HG02870 (cell line): ENCODE results near the gene THAP4.

Source experiments
- ATAC-seq: cut with Tn5 transposase; IDR thresholded peaks from one replicate; pipeline ENCODE4 v1.9.1; 2021; ENCODE audit warnings: mild to moderate bottlenecking, moderate library complexity; ENCODE audit not compliant: unreplicated experiment

Gene THAP4

DNA sequence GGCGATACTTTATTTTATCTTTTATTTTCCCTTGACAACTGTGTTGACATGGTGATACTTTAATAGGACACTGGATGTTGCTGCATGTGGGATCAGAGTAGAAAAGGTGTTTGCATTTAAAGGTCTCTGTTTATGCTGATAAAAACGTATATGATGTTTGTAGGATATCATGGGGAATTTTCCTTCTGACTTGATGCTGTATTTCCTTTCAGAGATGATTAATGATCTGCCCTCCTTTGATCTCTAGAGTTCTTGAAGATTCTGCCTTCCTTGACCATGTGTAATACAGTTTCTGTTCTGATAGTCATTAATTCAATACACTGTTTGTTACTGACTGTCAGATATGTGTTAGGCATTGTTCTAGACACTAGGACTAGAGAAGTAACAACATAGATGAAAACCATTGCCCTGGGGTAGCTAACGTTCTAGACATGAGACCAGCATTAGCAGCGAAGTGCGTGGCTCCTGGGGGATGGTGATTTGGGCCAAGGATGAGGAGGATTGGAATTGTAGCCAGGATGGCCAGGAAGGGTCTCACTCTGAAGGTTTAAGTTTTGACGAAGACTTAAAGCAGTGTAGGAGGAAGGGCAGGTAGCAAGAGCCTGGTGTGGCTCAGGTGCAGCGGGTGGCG is 3.3 kb upstream of the THAP4 start:
- ATAC-seq: no peak

DNA sequence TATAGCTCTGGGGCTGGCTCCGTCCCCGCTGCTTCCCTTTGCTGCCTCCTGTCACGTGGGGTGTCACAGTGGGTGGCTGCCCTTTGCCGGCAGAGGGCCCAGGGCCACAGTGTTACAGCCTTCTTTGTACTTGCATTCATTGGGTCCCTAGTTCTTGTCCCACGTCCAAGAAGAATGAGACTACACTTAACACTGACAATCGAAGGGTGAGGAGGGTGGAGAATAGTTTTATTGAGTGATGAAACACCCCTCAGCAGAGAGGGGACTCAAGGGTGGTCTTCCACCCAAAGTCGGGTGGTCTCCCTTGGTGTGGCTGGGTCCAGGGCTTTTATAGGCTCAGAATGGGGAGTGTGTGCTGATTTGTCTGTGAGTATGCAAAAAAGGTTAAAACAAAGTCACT is 2.4 kb upstream of the THAP4 start:
- ATAC-seq: no peak

DNA sequence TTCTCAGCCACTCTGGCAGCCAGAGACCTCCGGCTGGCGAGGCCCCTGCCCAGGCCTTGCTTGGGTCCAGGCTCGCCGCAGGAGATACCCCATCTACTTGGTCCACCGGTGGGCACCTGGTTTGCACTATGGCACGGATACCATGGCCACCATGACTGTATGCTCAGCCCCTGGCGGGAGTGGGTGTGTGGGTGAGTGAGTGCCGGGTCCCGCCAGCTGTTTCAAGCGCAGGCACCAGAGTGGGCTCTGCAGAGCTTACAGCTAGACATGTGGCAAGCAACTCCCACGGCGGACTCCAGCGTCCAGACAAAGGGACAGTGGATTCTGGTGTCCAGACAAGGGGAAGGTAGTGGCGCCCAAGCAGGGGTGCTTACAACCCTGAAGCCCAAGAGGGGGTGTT is 2.0 kb upstream of the THAP4 start:
- no peak for ATAC-seq

DNA sequence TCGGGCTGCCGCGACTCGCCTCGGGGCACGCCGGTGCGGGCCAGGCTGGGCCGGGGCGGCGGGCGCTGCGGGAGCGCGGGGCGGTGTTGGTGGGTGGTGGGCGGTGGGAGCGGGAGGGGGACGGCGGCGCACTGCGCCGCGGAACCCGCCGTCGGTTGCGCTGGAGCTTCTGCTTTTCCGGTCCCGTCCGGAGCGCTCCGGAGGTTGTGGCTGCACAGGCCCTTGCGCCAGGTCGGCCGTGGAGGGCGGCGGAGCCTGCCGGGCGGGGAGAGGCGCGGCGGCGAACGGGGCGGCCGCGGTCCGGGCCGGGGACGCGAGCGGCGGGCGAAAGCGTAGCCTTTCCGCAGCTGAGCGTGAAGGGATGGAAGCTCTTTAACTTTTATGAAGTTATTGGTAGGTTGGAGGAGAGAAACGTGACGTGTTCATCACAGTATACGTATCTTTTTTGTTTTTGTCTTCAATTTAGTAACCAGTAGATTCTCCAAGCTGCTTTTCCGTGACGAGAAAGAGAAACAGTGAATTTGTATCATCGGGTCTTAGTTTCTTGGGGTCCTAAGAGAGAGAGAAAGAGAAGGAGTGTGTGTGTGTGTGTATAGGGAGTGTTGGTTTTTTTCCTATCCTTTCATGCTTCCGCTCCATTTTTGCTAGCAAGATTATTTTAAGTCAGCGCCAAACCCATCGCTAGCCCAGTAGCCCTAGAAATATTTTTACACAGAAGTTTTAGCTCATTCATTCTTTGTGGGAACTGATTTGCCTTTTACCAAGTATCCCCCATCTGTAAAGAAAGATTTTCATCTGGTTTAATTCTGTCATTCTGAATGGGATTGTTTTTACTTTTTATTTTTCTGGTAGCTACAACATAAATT is 1.1 kb upstream of the THAP4 start:
- peak; percentile 17 for ATAC-seq

DNA sequence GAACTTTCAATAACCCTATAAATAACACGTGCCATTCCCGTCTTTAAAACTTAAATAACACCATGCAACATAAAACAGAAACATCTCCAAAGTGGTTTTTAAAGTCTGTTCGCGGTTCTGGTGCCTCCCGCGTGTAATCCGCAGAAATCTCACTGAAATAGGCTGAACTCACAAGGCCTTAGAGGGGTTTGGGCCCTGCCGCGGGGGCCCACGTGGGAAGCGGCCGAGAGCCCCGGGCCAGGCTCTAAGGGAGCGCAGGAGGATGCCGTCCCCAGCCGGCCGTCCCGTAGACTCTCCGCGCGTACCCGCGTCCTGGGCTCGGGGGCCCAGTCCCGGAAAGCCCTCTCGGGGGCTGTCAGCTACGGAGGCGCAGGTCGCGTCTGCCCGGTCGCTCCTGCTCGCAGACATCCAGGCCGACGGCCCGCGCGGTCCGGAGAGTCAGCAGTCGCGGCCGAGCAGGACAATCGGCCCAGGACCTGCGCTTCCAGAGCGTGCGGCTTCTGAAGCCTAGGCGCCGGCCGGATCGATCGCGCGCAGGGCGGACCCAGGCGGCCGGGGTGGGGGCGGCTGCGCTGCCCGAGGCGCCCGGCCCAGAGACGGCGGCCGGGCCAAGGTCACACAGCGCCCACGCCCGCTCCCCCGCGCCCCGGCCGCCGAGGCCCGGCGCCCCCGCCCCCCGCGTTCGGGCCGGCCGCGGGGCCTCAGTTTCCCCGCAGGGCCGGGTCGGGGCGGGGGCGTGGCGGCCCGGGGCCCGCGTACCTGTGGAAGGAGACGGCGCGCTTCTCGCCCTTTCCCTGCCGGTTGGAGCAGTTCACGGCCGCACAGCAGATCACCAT is 558 bp downstream of the THAP4 start:
- peak; percentile 23 for ATAC-seq

DNA sequence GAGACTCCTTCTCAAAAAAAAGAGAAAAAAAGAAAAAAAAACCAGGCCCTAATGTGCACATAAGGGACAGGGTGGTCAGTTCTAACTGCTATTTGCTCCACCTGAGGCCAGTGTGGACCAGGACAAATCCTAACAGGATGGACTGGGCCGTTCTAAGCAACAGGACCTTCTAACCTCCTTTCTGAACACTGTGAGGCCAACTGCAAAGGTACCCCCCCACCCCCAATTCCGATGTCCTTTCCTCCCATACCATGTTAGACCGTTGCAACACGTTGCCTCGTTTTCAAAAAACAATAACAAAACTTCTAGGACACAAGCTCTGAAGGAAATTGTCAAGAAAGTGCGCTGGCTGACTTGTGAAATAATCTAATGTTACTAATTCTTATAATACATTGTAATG is 1.2 kb downstream of the THAP4 start:
- no peak for ATAC-seq

DNA sequence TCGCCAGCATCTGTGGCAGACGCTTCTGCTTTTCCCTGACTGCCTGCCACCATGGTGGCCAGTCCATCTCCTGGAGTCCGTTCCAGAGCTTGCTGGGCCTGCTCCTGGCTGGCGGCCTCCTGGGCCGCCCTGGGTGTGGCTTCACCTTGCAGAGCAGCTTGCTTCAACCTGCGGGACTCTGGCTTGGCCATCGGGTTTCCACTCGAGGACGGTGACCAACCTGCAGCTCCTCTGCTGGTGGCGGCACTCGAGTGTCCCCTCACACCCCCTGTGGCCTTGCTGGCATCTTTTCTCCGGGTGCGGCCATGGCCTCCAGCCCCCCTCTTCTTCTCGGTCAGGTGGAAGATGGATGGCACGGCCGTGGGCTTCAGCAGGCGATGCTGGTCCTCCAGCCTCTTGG is 3.4 kb downstream of the THAP4 start:
- no peak for ATAC-seq

DNA sequence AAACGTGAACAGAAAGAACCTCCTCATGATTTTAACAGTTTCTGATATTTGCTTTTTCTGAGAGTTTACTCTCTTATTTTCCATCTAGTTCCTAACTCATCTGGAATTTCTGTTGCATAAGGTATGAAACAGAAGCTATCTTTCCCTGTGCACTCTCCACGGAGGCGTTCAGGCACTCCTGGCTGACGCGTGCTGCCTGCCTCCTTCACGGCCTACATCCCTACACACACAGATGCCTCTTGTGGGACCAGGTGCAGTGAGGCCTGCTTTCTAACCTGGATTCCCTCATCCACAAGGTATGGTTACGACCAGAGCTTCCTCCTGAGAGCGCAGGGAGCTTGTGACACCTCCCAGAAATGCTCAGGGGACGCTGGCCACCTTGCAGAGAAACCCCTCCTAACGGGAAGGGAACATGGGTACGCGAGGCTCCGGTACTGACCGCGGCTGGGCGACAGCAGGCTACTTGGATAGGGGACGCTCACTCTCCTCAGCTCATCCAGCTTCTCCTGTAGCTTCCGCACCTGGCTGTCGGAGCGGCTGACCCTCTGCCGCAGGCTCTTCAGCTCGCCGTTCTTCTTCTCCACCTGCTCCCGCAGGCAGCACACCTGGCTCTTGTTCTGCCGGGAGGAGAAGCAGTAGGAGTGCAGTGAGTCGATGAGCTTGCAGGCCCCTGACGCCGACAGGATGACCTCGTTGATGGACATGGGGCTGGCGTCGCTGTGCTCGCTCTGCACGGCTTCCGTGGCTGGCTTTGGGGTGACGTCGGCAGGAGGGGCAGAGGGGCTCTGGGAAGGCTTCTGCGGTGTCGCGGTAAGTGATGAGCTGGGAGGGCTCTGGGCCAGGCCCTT is 4.3 kb downstream of the THAP4 start:
- no peak for ATAC-seq

DNA sequence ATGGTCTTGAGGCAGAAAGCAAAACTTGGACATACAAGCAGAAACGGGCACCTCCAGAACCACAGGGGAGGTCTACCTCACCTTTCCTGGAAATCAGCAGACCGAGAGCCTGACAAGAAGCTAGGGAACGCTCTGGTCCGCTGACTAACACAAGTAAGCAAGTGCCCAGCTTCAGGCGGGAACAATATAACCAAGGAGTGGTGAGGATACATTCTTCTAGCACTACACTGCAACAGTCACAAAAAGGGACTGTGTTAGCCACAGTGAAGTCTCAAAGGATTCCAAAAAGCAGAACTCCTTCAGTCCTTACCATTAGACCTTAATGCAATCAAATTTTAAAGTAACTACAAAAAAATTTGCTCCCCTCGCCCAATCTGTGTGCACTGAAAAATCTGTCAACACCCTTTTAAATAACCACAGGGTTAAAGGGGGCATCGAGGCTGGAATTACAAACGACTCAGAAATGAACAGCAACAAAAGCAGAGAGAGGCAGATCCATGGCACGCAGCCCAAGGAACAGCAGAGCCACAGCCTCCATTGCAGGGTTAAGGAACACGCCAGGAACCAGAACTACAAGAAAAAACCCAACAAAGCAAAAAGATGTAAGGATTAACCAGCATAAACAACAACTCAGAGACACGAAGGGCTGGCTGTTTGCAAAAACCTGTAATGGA is 7.1 kb downstream of the THAP4 start:
- ATAC-seq: no peak

DNA sequence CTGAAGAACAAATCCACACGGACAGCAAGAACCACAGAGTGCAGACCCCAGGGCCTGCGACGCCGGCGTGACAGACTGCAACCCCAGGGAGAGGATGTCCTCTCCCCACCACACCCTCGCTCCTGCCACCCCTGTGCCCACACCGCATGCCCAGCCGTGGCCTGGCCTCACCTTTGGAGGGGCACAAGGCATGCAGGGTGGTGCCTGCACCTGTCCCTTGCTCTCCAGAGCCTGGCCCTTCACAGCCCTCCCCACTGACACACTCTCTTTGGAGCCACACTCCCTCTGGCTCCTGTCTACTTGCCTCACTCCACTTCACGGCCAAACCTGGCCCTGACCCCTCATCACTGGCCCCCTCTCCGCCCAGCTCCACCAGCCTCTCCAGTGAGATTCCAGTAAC is 9.3 kb downstream of the THAP4 start:
- ATAC-seq: no peak

DNA sequence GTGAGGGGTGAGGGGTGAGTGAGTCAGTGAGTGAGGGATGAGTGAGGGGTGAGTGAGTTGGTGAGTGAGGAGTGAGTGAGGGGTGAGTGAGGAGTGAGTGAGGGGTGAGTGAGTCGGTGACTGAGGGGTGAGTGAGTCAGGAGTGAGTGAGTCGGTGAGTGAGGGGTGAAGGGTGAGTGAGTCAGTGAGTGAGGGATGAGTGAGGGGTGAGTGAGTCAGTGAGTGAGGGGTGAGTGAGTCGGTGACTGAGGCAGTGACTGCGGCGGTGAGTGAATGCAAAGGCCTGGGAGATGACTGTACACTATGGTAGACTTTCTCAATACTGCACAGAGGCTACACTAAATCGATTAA is 16.6 kb downstream of the THAP4 start:
- no peak for ATAC-seq

DNA sequence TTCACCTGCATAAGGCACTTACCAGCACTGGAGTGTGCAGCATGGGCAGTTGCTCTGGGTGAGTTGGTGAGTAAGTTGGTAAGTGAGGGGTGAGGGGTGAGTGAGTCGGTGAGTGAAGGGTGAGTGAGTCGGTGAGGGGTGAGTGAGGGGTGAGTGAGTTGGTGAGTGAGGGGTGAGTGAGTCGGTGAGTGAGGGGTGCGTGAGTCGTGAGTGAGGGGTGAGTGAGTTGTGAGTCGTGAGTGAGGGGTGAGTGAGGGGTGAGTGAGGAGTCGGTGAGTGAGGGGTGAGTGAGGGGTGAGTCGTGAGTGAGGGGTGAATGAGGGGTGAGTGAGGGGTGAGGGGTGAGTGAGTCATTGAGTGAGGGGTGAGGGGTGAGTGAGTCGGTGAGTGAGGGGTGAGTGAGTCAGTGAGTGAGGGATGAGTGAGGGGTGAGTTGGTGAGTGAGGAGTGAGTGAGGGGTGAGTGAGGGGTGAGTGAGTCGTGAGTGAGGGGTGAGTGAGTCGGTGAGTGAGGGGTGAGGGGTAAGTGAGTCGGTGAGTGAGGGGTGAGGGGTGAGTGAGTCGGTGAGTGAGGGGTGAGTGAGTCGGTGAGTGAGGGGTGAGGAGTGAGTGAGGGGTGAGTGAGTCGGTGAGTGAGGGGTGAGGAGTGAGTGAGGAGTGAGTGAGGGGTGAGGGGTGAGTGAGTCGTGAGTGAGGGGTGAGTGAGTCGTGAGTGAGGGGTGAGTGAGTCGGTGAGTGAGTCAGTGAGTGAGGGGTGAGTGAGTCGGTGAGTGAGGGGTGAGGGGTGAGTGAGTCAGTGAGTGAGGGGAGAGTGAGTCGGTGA is 17.1 kb downstream of the THAP4 start:
- no peak for ATAC-seq

DNA sequence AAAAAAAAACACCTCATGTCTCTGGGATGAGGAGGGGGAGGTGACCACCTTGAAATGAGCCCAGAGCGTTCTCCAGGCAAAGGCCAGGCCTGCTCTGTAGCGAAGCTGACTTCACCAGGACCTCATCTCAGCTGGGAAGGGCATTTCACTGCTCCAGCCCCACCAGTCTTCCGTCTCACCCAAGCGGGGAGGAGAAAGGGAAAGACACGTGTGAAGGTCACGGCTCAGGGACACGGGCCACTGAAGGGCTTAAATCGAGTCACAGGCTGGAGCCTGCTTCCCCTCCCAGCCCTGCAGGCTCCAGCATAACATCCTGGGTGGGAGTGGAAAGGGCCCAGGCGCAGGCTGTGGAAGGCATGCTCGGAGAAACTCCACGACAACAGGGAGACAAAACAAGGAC is 18.1 kb downstream of the THAP4 start:
- ATAC-seq: no peak

DNA sequence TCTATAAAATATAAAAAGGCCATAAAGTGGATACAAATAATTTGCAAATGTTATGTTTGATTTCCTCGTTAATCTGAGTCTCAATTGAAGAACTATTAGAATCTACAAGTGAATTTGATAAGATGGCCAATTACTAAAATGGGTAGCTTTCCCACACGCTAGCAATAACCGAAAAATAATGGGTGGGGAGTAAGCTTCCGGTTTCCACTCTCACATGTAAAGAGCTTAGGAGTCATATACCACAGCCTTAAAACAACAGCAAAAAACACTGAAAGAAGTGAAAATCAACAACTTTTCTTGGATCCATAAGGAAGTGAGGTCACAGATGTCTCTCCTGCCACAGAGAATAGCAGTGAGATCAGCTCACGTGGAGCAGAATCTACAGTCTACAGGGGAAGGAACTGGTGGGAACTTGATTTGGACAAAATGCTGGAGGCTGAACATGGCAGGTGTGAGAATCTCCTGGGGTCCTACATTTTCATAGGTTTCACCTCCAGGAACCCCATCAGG is 18.6 kb downstream of the THAP4 start:
- no peak for ATAC-seq

DNA sequence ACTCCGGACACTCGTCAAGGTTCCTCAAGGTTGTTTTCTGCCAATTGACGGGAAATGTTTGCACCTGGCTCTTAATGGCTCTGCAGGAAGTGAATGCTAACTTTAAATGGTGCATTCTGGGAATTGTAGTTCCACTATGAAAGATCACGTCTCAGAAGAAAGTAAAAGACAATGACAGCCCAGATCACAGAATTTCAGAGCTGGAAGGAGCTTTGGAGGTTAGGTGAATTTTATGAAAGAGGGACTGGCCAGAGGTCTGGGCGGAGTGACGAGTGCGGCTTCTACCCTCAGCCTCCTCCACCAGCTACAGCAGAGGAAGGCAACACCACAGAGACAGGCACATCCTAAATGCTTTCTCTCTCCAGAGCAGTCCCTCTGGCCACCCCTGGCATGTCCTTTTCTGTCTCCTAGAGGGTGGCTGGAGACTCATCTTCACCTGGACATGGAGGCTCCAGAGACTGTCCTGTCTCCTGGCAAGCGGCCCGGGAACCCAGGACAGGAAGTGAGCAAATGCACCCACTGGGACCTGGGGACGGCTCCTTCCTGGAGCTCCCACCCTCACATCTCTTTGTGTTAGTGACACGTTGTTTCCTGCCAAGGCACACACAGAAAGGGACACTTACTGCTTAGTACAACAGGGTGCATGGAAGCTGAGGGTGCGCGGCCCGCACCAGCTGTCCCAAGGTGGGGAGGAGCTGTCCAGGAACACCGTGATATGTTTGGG is 19.4 kb downstream of the THAP4 start:
- no peak for ATAC-seq

DNA sequence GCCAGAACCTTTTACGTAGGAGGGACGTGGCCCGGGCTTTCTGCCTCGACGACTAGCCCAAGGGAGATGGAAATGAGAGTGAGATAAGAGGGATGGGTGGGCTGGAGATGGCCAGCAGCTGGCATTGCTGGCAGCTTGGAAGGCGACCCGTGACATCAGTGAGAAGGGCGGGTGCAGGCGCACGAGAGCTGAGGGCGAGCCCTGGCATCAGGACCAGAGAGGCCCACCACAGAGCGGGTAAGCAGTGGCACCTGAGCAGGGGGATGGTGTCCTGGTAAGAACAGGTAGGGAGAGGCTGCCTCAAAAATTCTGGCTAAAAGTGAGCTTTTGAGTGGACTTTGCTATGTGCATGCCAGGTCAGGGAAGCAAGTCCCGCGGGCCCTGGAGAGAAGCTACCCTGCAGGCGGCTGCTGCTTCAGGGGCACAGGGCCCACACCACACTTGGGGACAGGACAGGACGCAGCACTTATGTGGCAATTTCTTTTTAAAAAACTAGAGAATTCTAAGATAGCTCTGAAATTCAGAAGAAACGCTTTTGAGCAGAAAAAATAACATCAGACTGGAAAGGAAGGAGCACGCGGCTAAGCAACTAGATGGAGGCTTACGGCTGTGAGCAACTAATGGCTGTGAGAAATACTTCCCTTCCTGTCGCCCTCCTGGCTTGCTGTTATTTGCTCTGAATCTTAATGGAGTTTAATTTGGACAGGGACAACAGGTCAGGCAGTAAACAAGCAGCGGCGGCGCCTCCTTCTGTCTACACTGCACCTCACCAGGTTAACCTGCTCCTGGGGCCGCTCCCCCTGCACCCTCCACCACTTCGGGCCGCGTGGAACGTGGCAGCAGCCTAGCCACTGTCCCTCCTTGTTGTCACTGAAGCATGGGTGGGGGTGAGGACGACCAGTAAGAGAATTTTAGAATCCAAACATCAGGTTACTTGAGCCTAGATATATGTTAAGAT is 20.5 kb downstream of the THAP4 start:
- ATAC-seq: no peak

DNA sequence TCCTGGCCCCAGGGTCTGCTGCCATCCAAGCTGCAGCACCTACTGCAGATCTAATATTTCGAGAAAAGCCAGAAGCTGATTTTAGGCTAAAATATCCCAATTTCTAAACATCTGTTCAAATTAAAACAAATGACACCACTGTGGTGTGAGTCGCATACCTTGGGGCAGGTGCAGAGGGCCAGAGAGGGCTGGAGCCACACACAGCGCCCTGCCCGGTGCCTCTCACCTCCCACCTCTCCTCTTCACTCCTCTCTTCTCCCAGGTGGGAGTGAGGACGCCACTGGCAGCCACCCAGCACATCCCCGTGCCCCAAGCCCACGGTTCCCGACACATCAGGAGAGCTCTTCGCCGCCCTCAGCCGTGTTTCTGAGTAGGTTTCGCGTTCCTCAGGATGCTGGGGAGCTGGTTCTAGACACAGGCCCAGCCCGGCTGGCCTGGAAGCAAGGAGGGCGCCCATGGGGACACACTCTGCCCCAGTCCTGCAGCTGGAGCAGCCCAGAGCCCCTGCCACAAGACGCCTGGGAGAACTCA is 21.4 kb downstream of the THAP4 start:
- ATAC-seq: no peak
